ENCODE measurements around the gene STIL.
"Not testable (repeated sequence)": the region's sequence is repeated elsewhere in the genome, so short reads cannot be mapped to it uniquely, and the experiment has no call there.

The STIL gene

GRCh38 chr1:47212636-47213229, 101.2 kb downstream of the STIL start:
- Mint-ChIP-seq H3K36me3 (no peaks in the 10 kb centered on the region), H3K4me1 (peaks cover 4% of the 10 kb centered on the region), H3K27ac (no peak overlapping the region), H3K4me3 (no peak overlapping the region), H3K27me3 (peaks cover 28% of the 10 kb centered on the region), H3K9me3 (no peaks in the 10 kb centered on the region)
- no peak for DNase-seq
- CTCF ChIA-PET: interaction anchor here (1.0 to 2.7 kb wide), 4 partner anchors 17 to 37 kb away, joined by 4 to 9 read pairs (median 6); no protein-coding TSS in a partner anchor

- Mint-ChIP-seq H3K9me3 (no peaks in the 10 kb centered on the region), H3K36me3 (no peaks in the 10 kb centered on the region), H3K4me3 (no peak overlapping the region), H3K4me1 (peaks cover 4% of the 10 kb centered on the region), H3K27me3 (peaks cover 30% of the 10 kb centered on the region), H3K27ac (no peak overlapping the region)
- CTCF ChIA-PET: interaction anchor here (1.0 to 2.7 kb wide), 3 partner anchors 16 to 36 kb away, joined by 4 to 9 read pairs (median 6); no protein-coding TSS in a partner anchor
- DNase-seq: no peak
Measured at GRCh38 chr1:47211796-47212269, 102.1 kb downstream of the STIL start.

GRCh38 chr1:47210666-47211065, 103.3 kb downstream of the STIL start:
- no peak for DNase-seq
- Mint-ChIP-seq H3K9me3 (no peaks in the 10 kb centered on the region), H3K27ac (no peak overlapping the region), H3K27me3 (peaks cover 35% of the 10 kb centered on the region), H3K4me1 (peaks cover 4% of the 10 kb centered on the region), H3K36me3 (no peaks in the 10 kb centered on the region), H3K4me3 (no peak overlapping the region)
- CTCF ChIA-PET: interaction anchor here (0.6 to 2.7 kb wide), 4 partner anchors 10 to 52 kb away, joined by 3 to 9 read pairs (median 4); no protein-coding TSS in a partner anchor

GRCh38 chr1:47209725-47210325, 104.1 kb downstream of the STIL start:
- Mint-ChIP-seq H3K27ac (no peak overlapping the region), H3K36me3 (no peaks in the 10 kb centered on the region), H3K27me3 (peaks cover 35% of the 10 kb centered on the region), H3K4me1 (peaks cover 4% of the 10 kb centered on the region), H3K4me3 (no peak overlapping the region), H3K9me3 (no peaks in the 10 kb centered on the region)
- no peak for DNase-seq
- CTCF ChIA-PET: interaction anchor here (0.9 to 2.7 kb wide), 3 partner anchors 9 to 31 kb away, joined by 3 to 9 read pairs (median 4); no protein-coding TSS in a partner anchor

GRCh38 chr1:47209091-47209490, 104.9 kb downstream of the STIL start:
- no peak for DNase-seq
- H3K27me3 Mint-ChIP-seq: peaks cover 42% of the 10 kb centered on the region
- CTCF ChIA-PET: no interaction called here
- no peaks in the 10 kb centered on the region for H3K9me3 Mint-ChIP-seq
- peaks cover 4% of the 10 kb centered on the region for H3K4me1 Mint-ChIP-seq
- H3K27ac Mint-ChIP-seq: no peak overlapping the region
- H3K4me3 Mint-ChIP-seq: no peak overlapping the region
- H3K36me3 Mint-ChIP-seq: no peaks in the 10 kb centered on the region

GRCh38 chr1:47208374-47208850, 105.5 kb downstream of the STIL start:
- CTCF ChIA-PET: no interaction called here
- peaks cover 42% of the 10 kb centered on the region for H3K27me3 Mint-ChIP-seq

GRCh38 chr1:47207803-47208373, 106.1 kb downstream of the STIL start:
- CTCF ChIA-PET: no interaction called here
- Mint-ChIP-seq H3K27ac (no peak overlapping the region), H3K4me1 (peaks cover 4% of the 10 kb centered on the region), H3K9me3 (no peaks in the 10 kb centered on the region), H3K4me3 (no peak overlapping the region), H3K36me3 (no peaks in the 10 kb centered on the region), H3K27me3 (peaks cover 42% of the 10 kb centered on the region)
- DNase-seq: no peak

More at GRCh38 chr1:47208374-47208850, 105.5 kb downstream of the STIL start:
- H3K27ac Mint-ChIP-seq: no peak overlapping the region
- no peaks in the 10 kb centered on the region for H3K36me3 Mint-ChIP-seq
- no peak for DNase-seq
- H3K9me3 Mint-ChIP-seq: no peaks in the 10 kb centered on the region
- H3K4me1 Mint-ChIP-seq: peaks cover 4% of the 10 kb centered on the region
- H3K4me3 Mint-ChIP-seq: no peak overlapping the region

GRCh38 chr1:47205918-47206317, 108.0 kb downstream of the STIL start:
- no peaks in the 10 kb centered on the region for H3K9me3 Mint-ChIP-seq
- no peaks in the 10 kb centered on the region for H3K4me1 Mint-ChIP-seq
- no peaks in the 10 kb centered on the region for H3K36me3 Mint-ChIP-seq
- no peak overlapping the region for H3K4me3 Mint-ChIP-seq
- CTCF ChIA-PET: no interaction called here
- peak; percentile 5 for DNase-seq
- H3K27me3 Mint-ChIP-seq: peaks cover 36% of the 10 kb centered on the region
- no peak overlapping the region for H3K27ac Mint-ChIP-seq

- H3K4me3 Mint-ChIP-seq, H3K4me1 Mint-ChIP-seq, DNase-seq, H3K27ac Mint-ChIP-seq, H3K36me3 Mint-ChIP-seq, CTCF ChIA-PET, H3K9me3 Mint-ChIP-seq: not testable (repeated sequence)
- peaks cover 39% of the 10 kb centered on the region for H3K27me3 Mint-ChIP-seq
Measured at GRCh38 chr1:47203504-47203903, 110.4 kb downstream of the STIL start.

- no peak overlapping the region for H3K27ac Mint-ChIP-seq
- CTCF ChIA-PET: interaction anchor here (1.4 to 1.6 kb wide), 5 partner anchors 8 to 224 kb away, joined by 3 to 8 read pairs (median 4); no protein-coding TSS in a partner anchor
- H3K36me3 Mint-ChIP-seq: no peaks in the 10 kb centered on the region
Measured at GRCh38 chr1:47201179-47201578, 112.8 kb downstream of the STIL start.

More at GRCh38 chr1:47201179-47201578, 112.8 kb downstream of the STIL start:
- peaks cover 40% of the 10 kb centered on the region for H3K27me3 Mint-ChIP-seq
- H3K4me3 Mint-ChIP-seq: no peak overlapping the region
- no peak for DNase-seq
- H3K4me1 Mint-ChIP-seq: no peaks in the 10 kb centered on the region
- H3K9me3 Mint-ChIP-seq: no peaks in the 10 kb centered on the region
